Left ventricle myocardium inferior (tissue), 1 donor: ENCODE results near the gene RAB26. TPM values are rescaled to one million over a fixed set of nuclear protein-coding genes. Genes with fewer than 3 reads are reported as not detected.
A peak's percentile ranks its signal among the peaks of the same experiment; 100 is the strongest.
"Not testable (repeated sequence)": the region's sequence is repeated elsewhere in the genome, so short reads cannot be mapped to it uniquely, and the experiment has no call there.

Experiments used
- DNase-seq: peaks from one replicate; pipeline ENCODE4 v3.0.0-alpha.2; 2020
- H3K27ac ChIP-seq: fragments of 200-600 bp; replicated peaks from 2 replicates; pipeline ENCODE4 v1.8.0; 2021
- H3K27me3 ChIP-seq: fragments of 200-600 bp; 2 replicates; pipeline ENCODE4 v1.8.0; 2021; ENCODE audit warnings: low read depth
- H3K36me3 ChIP-seq: fragments of 200-600 bp; 2 replicates; pipeline ENCODE4 v1.8.0; 2021
- H3K4me1 ChIP-seq: fragments of 200-600 bp; 2 replicates; pipeline ENCODE4 v1.8.0; 2021
- H3K4me3 ChIP-seq: fragments of 200-600 bp; 2 replicates; pipeline ENCODE4 v1.8.0; 2021; ENCODE audit warnings: mild to moderate bottlenecking, moderate library complexity
- H3K9me3 ChIP-seq: fragments of 200-600 bp; replicated peaks from 2 replicates; pipeline ENCODE4 v1.8.0; 2021
- CTCF ChIP-seq: fragments of 200-600 bp; IDR thresholded peaks from 2 replicates; pipeline ENCODE4 v1.8.0; 2021; ENCODE audit warnings: antibody characterized with exemption, mild to moderate bottlenecking, borderline replicate concordance
- intact Hi-C: fragments of 100-400 bp; cut with micrococcal nuclease; formaldehyde crosslinking; loops from one replicate; pipeline ENCODE4 v1.11.0; 2022
- total RNA-seq: library from RNA; stranded (reverse); fragmentation: NEBNext Ultra II Directional; extraction: Animal tissue kit (Norgen Biotek cat#: 25700); gene quantifications from one replicate; pipeline ENCODE4 v1.2.1, GENCODE V29; 2021
- donor health status: DM: no; HTN: yes; CAD: no; lungs with severe emphysema.

The RAB26 gene
- total RNA-seq, 1 donor from 2014 or later = 1.7 TPM

GRCh38 chr16:2127630-2128280, 20.7 kb upstream of the RAB26 start:
- Histone ChIP-seq H3K27ac (peak overlapping the region; percentile 97), H3K4me1 (peaks cover 82% of the 10 kb centered on the region)
- H3K36me3 ChIP-seq, intact Hi-C loops, H3K9me3 ChIP-seq, H3K4me3 ChIP-seq, DNase-seq, H3K27me3 ChIP-seq: not testable (repeated sequence)

- H3K36me3 ChIP-seq, H3K27ac ChIP-seq, intact Hi-C loops, DNase-seq, H3K9me3 ChIP-seq, H3K27me3 ChIP-seq, H3K4me3 ChIP-seq: not testable (repeated sequence)
- peaks cover 74% of the 10 kb centered on the region for H3K4me1 ChIP-seq
Observed at GRCh38 chr16:2129251-2129650, 19.2 kb upstream of the RAB26 start.

- H3K27me3 ChIP-seq, intact Hi-C loops, DNase-seq, H3K4me3 ChIP-seq, H3K36me3 ChIP-seq, H3K9me3 ChIP-seq, H3K27ac ChIP-seq: not testable (repeated sequence)
- peaks cover 67% of the 10 kb centered on the region for H3K4me1 ChIP-seq
Observed at GRCh38 chr16:2129890-2130447, 18.5 kb upstream of the RAB26 start.

GRCh38 chr16:2133797-2134196, 14.6 kb upstream of the RAB26 start:
- peak overlapping the region; percentile 51 for H3K27ac ChIP-seq
- H3K4me1 ChIP-seq = peaks cover 40% of the 10 kb centered on the region
- H3K36me3 ChIP-seq, H3K9me3 ChIP-seq, DNase-seq, H3K27me3 ChIP-seq, intact Hi-C loops: not testable (repeated sequence)
- H3K4me3 ChIP-seq = peak overlapping the region; percentile 45

- Histone ChIP-seq H3K4me3 (peak overlapping the region; percentile 73), H3K27ac (peak overlapping the region; percentile 86), H3K4me1 (peaks cover 38% of the 10 kb centered on the region)
- peak; percentile 42 for DNase-seq
- H3K36me3 ChIP-seq, intact Hi-C loops, H3K27me3 ChIP-seq, H3K9me3 ChIP-seq: not testable (repeated sequence)
Observed at GRCh38 chr16:2135071-2135470, 13.4 kb upstream of the RAB26 start.

- intact Hi-C loops, H3K36me3 ChIP-seq, H3K9me3 ChIP-seq, H3K27me3 ChIP-seq: not testable (repeated sequence)
- H3K27ac ChIP-seq = peak within 1 kb of the TSS; percentile 86
- DNase-seq = peak; percentile 98
- peak within 1 kb of the TSS; percentile 73 for H3K4me3 ChIP-seq
- peaks cover 37% of the 10 kb centered on the region for H3K4me1 ChIP-seq
Observed at GRCh38 chr16:2135770-2136490, 12.5 kb upstream of the RAB26 start, which contains the start of gene PKD1. Gene PKD1 (minus strand): TSS chr16:2135898. CDS start chr16:2135689, 209 bp downstream.

- TF ChIP-seq CTCF = no peak
- Histone ChIP-seq H3K4me3 (no peak overlapping the region), H3K27ac (no peak overlapping the region), H3K36me3 (no peaks in the 10 kb centered on the region), H3K27me3 (no peaks in the 10 kb centered on the region), H3K9me3 (no peaks in the 10 kb centered on the region), H3K4me1 (peaks cover 21% of the 10 kb centered on the region)
- intact Hi-C loops = loop anchor here (10.0 kb wide), 1 partner anchor 118 kb away; the partner anchor contains the start of gene NHERF2
- no peak for DNase-seq
Observed at GRCh38 chr16:2142942-2143877, 5.2 kb upstream of the RAB26 start.

- intact Hi-C loops = loop anchor here (10.0 kb wide), 1 partner anchor 119 kb away; the partner anchor contains the start of gene NHERF2
- no peaks in the 10 kb centered on the region for H3K27me3 ChIP-seq
- DNase-seq = no peak
Observed at GRCh38 chr16:2143878-2144485, 4.4 kb upstream of the RAB26 start.

More at GRCh38 chr16:2143878-2144485, 4.4 kb upstream of the RAB26 start:
- no peaks in the 10 kb centered on the region for H3K36me3 ChIP-seq
- H3K4me3 ChIP-seq = no peak overlapping the region
- peaks cover 27% of the 10 kb centered on the region for H3K4me1 ChIP-seq
- H3K27ac ChIP-seq = no peak overlapping the region
- no peak for TF ChIP-seq CTCF
- H3K9me3 ChIP-seq = no peaks in the 10 kb centered on the region
